ENCODE data around the gene RYR2. TPM values are rescaled to one million over a fixed set of nuclear protein-coding genes. Genes with fewer than 3 reads are reported as not detected.

The RYR2 gene
- total RNA-seq, 1 donor from 2014 or later: 0.90 TPM

DNA sequence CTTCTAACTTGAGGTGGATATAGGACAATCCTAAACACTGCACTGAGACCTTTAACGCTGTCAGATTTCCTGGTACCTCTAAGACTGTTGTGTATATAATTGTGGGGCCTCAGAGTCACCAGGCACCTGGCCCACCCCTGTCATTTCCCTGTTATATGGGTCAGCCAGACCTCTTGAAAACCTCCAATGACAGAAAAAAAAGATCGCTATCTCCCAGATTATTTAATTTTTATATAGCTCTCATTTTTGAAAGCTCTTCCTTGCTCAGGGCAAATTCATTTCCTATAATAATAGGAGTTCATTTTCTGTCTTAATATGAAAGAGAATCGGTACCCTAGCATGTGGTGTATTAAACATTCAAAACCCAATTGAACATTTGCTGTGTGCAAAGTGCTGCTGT is 792.1 kb downstream of the RYR2 start:
- Histone ChIP-seq H3K9ac (no peak overlapping the region), H2AFZ (replicated peaks) (no peak overlapping the region), H3K4me1 (no peaks in the 10 kb centered on the region), H3K79me2 (ENCODE audit: low read depth) (no peaks in the 10 kb centered on the region), H3K27ac (no peak overlapping the region), H3K9me3 (ENCODE audit: low read depth) (no peaks in the 10 kb centered on the region), H3K4me2 (no peak overlapping the region), H3K36me3 (no peaks in the 10 kb centered on the region), H4K20me1 (ENCODE audit: low read depth) (no peaks in the 10 kb centered on the region), H3F3A (ENCODE audit: low read depth) (no peaks in the 10 kb centered on the region), H3K27me3 (no peaks in the 10 kb centered on the region), H3K4me3 (no peak overlapping the region)
- Mint-ChIP-seq H3K27me3 (ENCODE audit: insufficient read depth, low read depth) (peaks cover 4% of the 10 kb centered on the region), H3K9me3 (no peaks in the 10 kb centered on the region), H3K36me3 (no peaks in the 10 kb centered on the region), H3K4me3 (no peak overlapping the region), H3K4me1 (peaks cover 19% of the 10 kb centered on the region), H3K27ac (no peak overlapping the region)
- TF ChIP-seq EZH2 (IDR thresholded peaks at IDR 0.05): no peak
- DNase-seq (ENCODE audit: low spot score): no peak

DNA sequence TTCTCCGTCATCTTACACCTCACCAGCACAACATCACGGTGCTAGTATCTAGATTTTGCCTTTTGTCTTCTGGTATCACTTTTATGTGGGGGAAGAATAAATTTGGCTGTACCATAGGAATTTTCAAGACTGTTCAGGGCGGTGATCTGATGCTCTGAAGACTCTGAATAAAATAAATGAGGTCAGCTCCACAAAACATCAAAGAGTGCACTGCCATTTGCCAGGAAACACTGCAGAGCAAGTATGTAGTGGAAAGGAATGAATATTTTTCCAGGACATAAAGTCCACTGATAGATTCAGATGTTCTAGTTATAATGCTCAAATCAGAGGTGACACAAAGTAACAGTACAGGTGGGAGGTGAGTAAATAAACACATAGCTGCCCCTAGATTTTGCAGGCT is 792.5 kb downstream of the RYR2 start:
- no peaks in the 10 kb centered on the region for H3K36me3 Mint-ChIP-seq
- no peaks in the 10 kb centered on the region for H3K9me3 ChIP-seq (ENCODE audit: low read depth)

DNA sequence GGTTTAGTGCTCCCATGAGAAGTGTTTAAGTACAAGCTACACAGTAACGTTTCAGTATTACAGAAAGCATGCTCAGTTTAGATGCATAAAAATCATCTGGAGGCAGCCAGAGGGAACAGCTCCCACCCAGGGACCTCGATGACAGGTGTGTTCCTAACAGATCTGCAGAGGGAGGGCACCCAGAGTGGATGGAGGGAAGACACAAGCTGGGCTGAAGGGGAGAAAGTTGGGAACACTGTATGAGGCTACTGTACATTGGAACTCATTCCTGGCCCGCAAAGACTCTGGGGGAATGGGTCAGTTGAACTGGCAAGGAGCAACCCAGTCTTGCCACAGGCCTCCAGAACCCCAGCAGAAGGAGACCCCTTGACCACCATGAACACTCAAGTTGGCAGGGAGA is 796.3 kb downstream of the RYR2 start:
- Histone ChIP-seq H3F3A (ENCODE audit: low read depth) (no peaks in the 10 kb centered on the region), H3K4me3 (no peak overlapping the region), H3K36me3 (no peaks in the 10 kb centered on the region), H2AFZ (replicated peaks) (no peak overlapping the region), H3K27me3 (no peaks in the 10 kb centered on the region), H3K9me3 (ENCODE audit: low read depth) (no peaks in the 10 kb centered on the region), H3K79me2 (ENCODE audit: low read depth) (no peaks in the 10 kb centered on the region), H3K4me1 (no peaks in the 10 kb centered on the region), H3K9ac (no peak overlapping the region), H4K20me1 (ENCODE audit: low read depth) (no peaks in the 10 kb centered on the region), H3K4me2 (no peak overlapping the region), H3K27ac (no peak overlapping the region)
- peaks cover 5% of the 10 kb centered on the region for H3K9me3 Mint-ChIP-seq
- TF ChIP-seq EZH2 (IDR thresholded peaks at IDR 0.05) (no peak), EZH2phosphoT487 (IDR thresholded peaks at IDR 0.05) (no peak)
- TF ChIP-seq, protein P1, sequence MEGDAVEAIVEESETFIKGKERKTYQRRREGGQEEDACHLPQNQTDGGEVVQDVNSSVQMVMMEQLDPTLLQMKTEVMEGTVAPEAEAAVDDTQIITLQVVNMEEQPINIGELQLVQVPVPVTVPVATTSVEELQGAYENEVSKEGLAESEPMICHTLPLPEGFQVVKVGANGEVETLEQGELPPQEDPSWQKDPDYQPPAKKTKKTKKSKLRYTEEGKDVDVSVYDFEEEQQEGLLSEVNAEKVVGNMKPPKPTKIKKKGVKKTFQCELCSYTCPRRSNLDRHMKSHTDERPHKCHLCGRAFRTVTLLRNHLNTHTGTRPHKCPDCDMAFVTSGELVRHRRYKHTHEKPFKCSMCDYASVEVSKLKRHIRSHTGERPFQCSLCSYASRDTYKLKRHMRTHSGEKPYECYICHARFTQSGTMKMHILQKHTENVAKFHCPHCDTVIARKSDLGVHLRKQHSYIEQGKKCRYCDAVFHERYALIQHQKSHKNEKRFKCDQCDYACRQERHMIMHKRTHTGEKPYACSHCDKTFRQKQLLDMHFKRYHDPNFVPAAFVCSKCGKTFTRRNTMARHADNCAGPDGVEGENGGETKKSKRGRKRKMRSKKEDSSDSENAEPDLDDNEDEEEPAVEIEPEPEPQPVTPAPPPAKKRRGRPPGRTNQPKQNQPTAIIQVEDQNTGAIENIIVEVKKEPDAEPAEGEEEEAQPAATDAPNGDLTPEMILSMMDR (IDR thresholded peaks at IDR 0.05): no peak
- H3K36me3 Mint-ChIP-seq: no peaks in the 10 kb centered on the region
- peaks cover 4% of the 10 kb centered on the region for H3K27me3 Mint-ChIP-seq (ENCODE audit: insufficient read depth, low read depth)
- DNase-seq (ENCODE audit: low spot score): no peak
- H3K4me1 Mint-ChIP-seq: peaks cover 11% of the 10 kb centered on the region
- H3K4me3 Mint-ChIP-seq: no peak overlapping the region
- no peak overlapping the region for H3K27ac Mint-ChIP-seq

More for the DNA sequence above, 792.5 kb downstream of the RYR2 start:
- TF ChIP-seq EZH2phosphoT487 (IDR thresholded peaks at IDR 0.05) (no peak), EZH2 (IDR thresholded peaks at IDR 0.05) (no peak)
- TF ChIP-seq, protein P1 (IDR thresholded peaks at IDR 0.05): no peak
- Mint-ChIP-seq H3K27ac (no peak overlapping the region), H3K9me3 (no peaks in the 10 kb centered on the region), H3K4me1 (peaks cover 19% of the 10 kb centered on the region), H3K4me3 (no peak overlapping the region), H3K27me3 (ENCODE audit: insufficient read depth, low read depth) (peaks cover 4% of the 10 kb centered on the region)
- Histone ChIP-seq H3K4me1 (no peaks in the 10 kb centered on the region), H3K9ac (no peak overlapping the region), H3F3A (ENCODE audit: low read depth) (no peaks in the 10 kb centered on the region), H3K36me3 (no peaks in the 10 kb centered on the region), H3K4me3 (no peak overlapping the region), H3K27ac (no peak overlapping the region), H4K20me1 (ENCODE audit: low read depth) (no peaks in the 10 kb centered on the region), H3K27me3 (no peaks in the 10 kb centered on the region), H3K4me2 (no peak overlapping the region), H2AFZ (replicated peaks) (no peak overlapping the region), H3K79me2 (ENCODE audit: low read depth) (no peaks in the 10 kb centered on the region)
- no peak for DNase-seq (ENCODE audit: low spot score)

DNA sequence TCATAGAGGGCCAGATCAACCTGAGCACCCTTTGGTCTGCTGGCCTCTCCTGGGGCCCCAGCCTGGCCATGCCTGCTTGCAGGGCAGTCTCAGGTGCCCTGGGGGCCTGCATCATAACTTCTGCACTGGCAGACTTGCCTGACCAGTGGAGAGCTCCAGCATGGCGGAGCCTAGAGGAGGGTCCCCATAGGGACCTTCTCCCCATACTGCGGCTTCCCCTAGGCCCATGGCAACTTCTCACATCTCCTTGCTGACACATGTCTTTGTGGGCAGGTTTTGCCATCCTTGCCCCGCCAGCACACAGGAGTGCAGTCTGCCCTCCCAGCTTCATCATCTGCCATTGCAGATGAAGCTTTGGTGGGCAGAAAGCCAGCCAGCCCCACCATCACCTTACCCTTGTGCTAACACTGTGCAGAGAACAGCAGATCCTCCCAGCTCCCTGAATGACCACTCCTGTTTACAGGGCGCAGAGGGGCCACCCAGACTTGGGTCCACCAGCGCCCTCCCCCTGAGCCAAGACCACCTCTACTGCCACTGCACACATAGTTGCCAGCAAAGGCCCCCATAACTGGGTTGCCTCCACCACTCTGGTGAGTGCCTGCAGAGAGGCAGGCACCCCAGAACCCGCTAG is 797.0 kb downstream of the RYR2 start:
- H3K27me3 Mint-ChIP-seq (ENCODE audit: insufficient read depth, low read depth): peaks cover 4% of the 10 kb centered on the region
- H3K9me3 Mint-ChIP-seq: peaks cover 5% of the 10 kb centered on the region
- no peaks in the 10 kb centered on the region for H3K4me1 ChIP-seq
- no peak overlapping the region for H3K4me3 Mint-ChIP-seq
- no peaks in the 10 kb centered on the region for H3K27me3 ChIP-seq
- no peak overlapping the region for H2AFZ ChIP-seq (replicated peaks)
- no peaks in the 10 kb centered on the region for H3F3A ChIP-seq (ENCODE audit: low read depth)
- H3K36me3 ChIP-seq: no peaks in the 10 kb centered on the region
- no peaks in the 10 kb centered on the region for H3K79me2 ChIP-seq (ENCODE audit: low read depth)
- TF ChIP-seq EZH2phosphoT487 (IDR thresholded peaks at IDR 0.05) (no peak), EZH2 (IDR thresholded peaks at IDR 0.05) (no peak)
- TF ChIP-seq, protein P1 (IDR thresholded peaks at IDR 0.05): no peak
- no peak overlapping the region for H3K4me2 ChIP-seq
- H3K9me3 ChIP-seq (ENCODE audit: low read depth): no peaks in the 10 kb centered on the region
- peaks cover 6% of the 10 kb centered on the region for H3K4me1 Mint-ChIP-seq
- no peak overlapping the region for H3K9ac ChIP-seq
- no peak overlapping the region for H3K27ac ChIP-seq
- H3K4me3 ChIP-seq: no peak overlapping the region
- no peaks in the 10 kb centered on the region for H4K20me1 ChIP-seq (ENCODE audit: low read depth)
- no peak for DNase-seq (ENCODE audit: low spot score)
- no peaks in the 10 kb centered on the region for H3K36me3 Mint-ChIP-seq
- no peak overlapping the region for H3K27ac Mint-ChIP-seq
